Psoas muscle (tissue), 8 donors: ENCODE data around the gene FLNB. TPM values are rescaled to one million over a fixed set of nuclear protein-coding genes. Genes with fewer than 3 reads are reported as not detected.

Source experiments
- ATAC-seq, 4 donors: fragments of 200-7000 bp; cut with Tn5 transposase; one replicate each; pipeline ENCODE4 v1.9.1; 2020; ENCODE audit warnings: moderate library complexity in 3 of 4, mild to moderate bottlenecking in 2 of 4
- DNase-seq, 2 donors: peaks; one replicate each; pipeline ENCODE4 v3.0.0-alpha.2; 2020
- H3K27ac ChIP-seq: fragments of 200-600 bp; one replicate; pipeline ENCODE4 v1.8.0; 2022
- H3K27me3 ChIP-seq, 3 donors: fragments of 200-600 bp in 1 of 3; one replicate each; pipeline versions ENCODE4 v1.6.1 to v1.8.0; 2013 to 2022; ENCODE audit warnings: low read length in 2 of 3, mild to moderate bottlenecking in 2 of 3, moderate library complexity in 1 of 3; ENCODE audit not compliant: insufficient read depth in 3 of 3
- H3K36me3 ChIP-seq, 2 donors: fragments of 200-600 bp in 1 of 2; one replicate each; pipeline versions ENCODE4 v1.6.1 to v1.8.0; 2013 to 2022; ENCODE audit warnings: low read depth in 1 of 2, mild to moderate bottlenecking in 1 of 2, moderate library complexity in 1 of 2; ENCODE audit not compliant: insufficient read depth in 1 of 2
- H3K4me1 ChIP-seq: fragments of 200-600 bp; one replicate; pipeline ENCODE4 v1.8.0; 2022
- H3K4me3 ChIP-seq: fragments of 200-600 bp; one replicate; pipeline ENCODE4 v1.8.0; 2022; ENCODE audit warnings: mild to moderate bottlenecking
- H3K9me3 ChIP-seq: fragments of 200-600 bp; one replicate; pipeline ENCODE4 v1.8.0; 2022
- WGBS, 3 donors: extraction: QIAGEN DNeasy Blood & Tissue Kit; methylation state at CpG; one replicate each; pipeline versions ENCODE4 v1.1.6 to v1.1.7; 2013; 5-methylcytosine and 5-hydroxymethylcytosine counted together
- intact Hi-C, 2 donors: fragments of 100-400 bp; cut with DNase I; formaldehyde crosslinking; loops; one replicate each; pipeline versions ENCODE4 v1.11.0 to v1.14.2; 2022
- polyA plus RNA-seq, 3 donors: library from polyadenylated mRNA; stranded (reverse); fragments of 200-250 nt; gene quantifications; one replicate each; pipeline ENCODE4 v1.2.3, GENCODE V29; 2013
- total RNA-seq, 4 donors: library from RNA; stranded (reverse); fragmentation: NEBNext Ultra II Directional in 2 of 4; extraction: Animal tissue kit (Norgen Biotek cat#: 25700) in 2 of 4; gene quantifications; one replicate each; pipeline versions ENCODE4 v1.2.1 to v1.2.4, GENCODE V29; 2021 to 2023
- TF ChIP-seq, protein P1 (sequence below): fragments of 200-600 bp; IDR thresholded peaks from one replicate; pipeline ENCODE4 v1.8.0; 2022; ENCODE audit warnings: antibody characterized with exemption
- donor health status: healthy with polysubstance abuse.
- donor health status: DM: no; HTN: no; CAD: no; lungs with moderate emphysema.
- donor health status: Bipolar disorder and iron deficiency.
- donor health status: healthy.
- donor health status: DM: yes; HTN: yes; CAD: no.
- donor health status: DM: no; HTN: no; CAD: no.
- donor health status: DM: no; HTN: no; CAD: no.
- donor health status: DM: yes; HTN: yes; CAD: no.

FLNB gene
- total and polyA plus RNA-seq, 7 donors, result 6.4 to 17.9 (median 14.7) TPM

DNA sequence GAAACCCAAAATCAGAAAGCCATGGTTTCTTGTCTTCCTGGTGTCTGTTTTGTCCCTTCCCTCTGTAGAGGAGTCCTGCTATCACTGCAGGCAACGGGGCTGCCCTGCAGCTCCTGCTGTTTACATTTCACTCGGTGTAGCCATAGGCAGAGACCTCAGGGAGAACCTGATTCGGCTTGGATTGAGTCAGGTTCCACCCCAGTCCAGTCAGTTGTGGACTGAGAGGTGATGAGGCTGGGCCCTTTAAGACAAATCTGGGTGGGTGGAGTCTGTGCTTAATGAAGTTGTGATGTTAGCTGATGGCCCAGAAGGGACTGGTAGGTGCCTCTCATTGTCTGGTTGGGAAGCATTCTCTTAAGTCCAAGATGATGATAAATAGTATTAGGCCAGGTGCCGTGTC lies 35.7 kb downstream of the FLNB start:
- no peaks in the 10 kb centered on the region for H3K27me3 ChIP-seq
- intact Hi-C loops, result no loop called here
- no peak overlapping the region for H3K4me3 ChIP-seq
- TF ChIP-seq, protein P1, sequence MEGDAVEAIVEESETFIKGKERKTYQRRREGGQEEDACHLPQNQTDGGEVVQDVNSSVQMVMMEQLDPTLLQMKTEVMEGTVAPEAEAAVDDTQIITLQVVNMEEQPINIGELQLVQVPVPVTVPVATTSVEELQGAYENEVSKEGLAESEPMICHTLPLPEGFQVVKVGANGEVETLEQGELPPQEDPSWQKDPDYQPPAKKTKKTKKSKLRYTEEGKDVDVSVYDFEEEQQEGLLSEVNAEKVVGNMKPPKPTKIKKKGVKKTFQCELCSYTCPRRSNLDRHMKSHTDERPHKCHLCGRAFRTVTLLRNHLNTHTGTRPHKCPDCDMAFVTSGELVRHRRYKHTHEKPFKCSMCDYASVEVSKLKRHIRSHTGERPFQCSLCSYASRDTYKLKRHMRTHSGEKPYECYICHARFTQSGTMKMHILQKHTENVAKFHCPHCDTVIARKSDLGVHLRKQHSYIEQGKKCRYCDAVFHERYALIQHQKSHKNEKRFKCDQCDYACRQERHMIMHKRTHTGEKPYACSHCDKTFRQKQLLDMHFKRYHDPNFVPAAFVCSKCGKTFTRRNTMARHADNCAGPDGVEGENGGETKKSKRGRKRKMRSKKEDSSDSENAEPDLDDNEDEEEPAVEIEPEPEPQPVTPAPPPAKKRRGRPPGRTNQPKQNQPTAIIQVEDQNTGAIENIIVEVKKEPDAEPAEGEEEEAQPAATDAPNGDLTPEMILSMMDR, result no peak
- no peaks in the 10 kb centered on the region for H3K36me3 ChIP-seq
- peak overlapping the region; percentile 36 for H3K27ac ChIP-seq
- DNase-seq (no peak), ATAC-seq (no peak)
- WGBS, 3 donors, result 72 to 80% (median 77%) methylated on average over 4 of the region's 4 CpGs
- peaks cover 6% of the 10 kb centered on the region for H3K4me1 ChIP-seq
- no peaks in the 10 kb centered on the region for H3K9me3 ChIP-seq

DNA sequence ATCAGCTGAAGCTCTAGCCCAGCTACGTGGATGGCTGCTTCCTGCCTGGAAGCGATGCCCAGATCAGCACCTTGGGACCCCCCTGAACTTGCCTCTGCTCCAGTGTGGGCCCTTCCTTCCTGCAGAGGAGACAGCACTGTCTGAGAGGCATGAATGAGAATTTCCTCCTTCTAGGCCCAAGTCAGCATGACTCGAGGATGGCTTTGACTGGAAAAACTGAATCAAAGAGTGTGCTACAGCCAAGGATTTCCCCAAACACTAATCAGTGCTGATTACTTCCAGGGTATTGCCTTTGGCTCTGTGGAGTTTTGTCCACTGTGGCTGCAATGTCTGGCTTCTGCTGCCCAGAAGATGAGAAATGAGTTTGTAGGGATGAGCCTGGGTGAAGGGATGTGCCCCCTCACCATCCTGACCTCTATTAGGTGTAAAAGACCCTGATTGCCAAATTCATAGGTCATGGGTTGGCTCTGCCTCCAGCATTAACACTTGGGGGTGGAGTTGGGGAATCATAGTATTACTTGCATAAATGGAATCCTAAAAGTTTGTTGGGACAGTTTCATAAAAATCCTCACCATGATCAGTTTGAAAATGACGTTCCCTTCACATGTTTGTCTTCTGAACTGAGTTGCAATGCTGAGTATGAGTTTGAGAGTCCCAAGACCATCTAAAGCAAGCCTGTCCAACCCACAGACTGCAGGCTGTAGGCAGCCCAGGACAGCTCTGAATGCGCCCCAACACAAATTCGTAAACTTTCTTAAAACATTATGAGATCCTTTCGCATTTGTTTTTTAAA lies 36.7 kb downstream of the FLNB start:
- intact Hi-C loops, result no loop called here
- TF ChIP-seq, protein P1, result no peak
- Histone ChIP-seq H3K4me3 (no peak overlapping the region), H3K36me3 (no peaks in the 10 kb centered on the region), H3K27ac (peak overlapping the region; percentile 36), H3K27me3 (no peaks in the 10 kb centered on the region), H3K4me1 (peaks cover 6% of the 10 kb centered on the region), H3K9me3 (no peaks in the 10 kb centered on the region)
- peak in 3 of 4 donors; percentile 27 to 50 (median 34) for ATAC-seq
- DNase-seq, result no peak
- 70 to 76% (median 70%) methylated on average over 7 of the region's 7 CpGs for WGBS, 3 donors

DNA sequence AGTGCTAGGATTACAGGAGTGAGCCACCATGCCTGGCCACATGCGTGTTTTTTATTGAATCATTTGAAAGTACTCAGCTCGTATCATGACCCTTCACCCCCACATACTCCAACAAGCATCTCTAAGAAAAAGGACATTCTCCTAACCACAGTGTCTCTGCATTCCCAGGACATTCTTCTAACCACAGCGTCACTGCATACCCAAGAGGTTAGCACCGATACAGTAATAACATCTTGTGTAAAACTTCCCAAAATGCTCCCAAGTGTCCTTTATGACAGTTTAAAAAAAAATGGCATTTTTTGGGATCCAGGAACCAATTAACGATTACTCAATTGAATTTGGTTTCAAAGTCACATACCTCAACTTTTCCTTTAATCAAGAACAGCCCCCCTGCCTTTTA lies 39.6 kb downstream of the FLNB start:
- Histone ChIP-seq H3K27ac (peak overlapping the region; percentile 69), H3K27me3 (no peaks in the 10 kb centered on the region), H3K36me3 (no peaks in the 10 kb centered on the region), H3K9me3 (no peaks in the 10 kb centered on the region), H3K4me3 (no peak overlapping the region), H3K4me1 (peaks cover 6% of the 10 kb centered on the region)
- DNase-seq (no peak), ATAC-seq (no peak)
- intact Hi-C loops, result no loop called here
- WGBS, 3 donors, result 75 to 86% (median 81%) methylated on average over 5 of the region's 5 CpGs
- TF ChIP-seq, protein P1, result no peak

DNA sequence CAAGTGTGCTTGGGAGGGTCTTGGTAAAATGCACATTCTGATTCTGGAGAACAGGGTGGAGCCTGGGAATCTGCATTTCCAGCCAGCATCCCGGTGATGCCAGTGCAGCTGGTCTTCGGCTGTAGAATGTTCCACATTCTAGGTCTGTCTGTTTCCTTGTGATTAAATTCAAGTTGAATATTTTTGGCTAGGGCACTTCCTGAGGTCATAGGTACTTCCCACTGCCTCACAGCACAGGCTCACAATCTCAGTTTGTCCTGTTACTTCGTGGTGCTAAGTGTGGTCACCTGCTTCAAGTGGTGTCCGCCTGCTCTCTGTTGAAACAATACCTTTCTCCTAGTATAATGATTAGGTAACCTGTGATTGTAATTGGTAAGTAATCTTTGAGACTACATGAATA lies 40.1 kb downstream of the FLNB start:
- intact Hi-C loops, result no loop called here
- TF ChIP-seq, protein P1, result no peak
- 44 to 55% (median 45%) methylated on average over 4 of the region's 4 CpGs for WGBS, 3 donors
- Histone ChIP-seq H3K4me1 (peaks cover 6% of the 10 kb centered on the region), H3K36me3 (no peaks in the 10 kb centered on the region), H3K4me3 (no peak overlapping the region), H3K9me3 (no peaks in the 10 kb centered on the region), H3K27ac (peak overlapping the region; percentile 69), H3K27me3 (no peaks in the 10 kb centered on the region)
- DNase-seq, result no peak
- ATAC-seq, result peak in 2 of 4 donors; percentile 35 to 41
